ENCODE results near the gene MTHFD2L.

Gene MTHFD2L

DNA sequence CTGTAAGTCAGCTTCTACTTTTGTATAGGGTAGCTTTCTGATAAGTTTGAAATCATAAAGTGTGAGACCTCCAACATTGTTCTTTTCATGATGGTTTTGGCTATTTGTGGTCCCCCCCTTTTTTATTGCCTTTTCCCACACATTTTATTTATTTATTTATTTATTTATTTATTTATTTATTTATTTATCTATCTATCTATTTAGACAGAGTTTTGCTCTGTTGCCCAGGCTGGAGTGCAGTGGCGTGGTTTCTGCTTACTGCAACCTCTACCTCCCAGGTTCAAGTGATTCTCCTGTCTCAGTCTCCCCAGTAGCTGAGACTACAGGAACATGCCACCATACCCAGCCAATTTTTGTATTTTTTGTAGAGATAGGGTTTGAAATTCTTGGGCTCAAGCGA lies 9.7 kb upstream of the MTHFD2L start (continued):
- no peak for TF ChIP-seq YY1 (tag by site-specific recombination; IDR thresholded peaks at IDR 0.05)
- no peak for TF ChIP-seq ZNF768 (tag by site-specific recombination; IDR thresholded peaks at IDR 0.05)
- no peak for TF ChIP-seq ZFP41 (tag by site-specific recombination; IDR thresholded peaks at IDR 0.05; ENCODE audit: borderline replicate concordance)
- TF ChIP-seq ZNF707 (tag by site-specific recombination; IDR thresholded peaks at IDR 0.05), result no peak
- TF ChIP-seq ZBTB6 (tag by site-specific recombination; IDR thresholded peaks at IDR 0.05), result no peak
- peak; percentile 64 for TF ChIP-seq ZNF555 (tag by site-specific recombination; conservative IDR thresholded peaks at IDR 0.05)
- no peak for TF ChIP-seq TRIM28 (IDR thresholded peaks at IDR 0.05; ENCODE audit: borderline replicate concordance, low read length)
- TF ChIP-seq WT1 (tag by site-specific recombination; IDR thresholded peaks at IDR 0.05), result no peak
- TF ChIP-seq KLF8 (tag by site-specific recombination; IDR thresholded peaks at IDR 0.05), result no peak
- TF ChIP-seq ZNF670 (tag by site-specific recombination; IDR thresholded peaks at IDR 0.05; ENCODE audit: low read depth), result no peak
- TF ChIP-seq ZNF266 (tag by site-specific recombination; IDR thresholded peaks at IDR 0.05; ENCODE audit: low read depth), result 0 out of 2 replicates have a peak, but pooled peaks have one; percentile 12
- TF ChIP-seq ZNF19 (tag by site-specific recombination; IDR thresholded peaks at IDR 0.05; ENCODE audit: low read depth), result no peak
- 0 out of 2 replicates have a peak, but pooled peaks have one; percentile 11 for TF ChIP-seq ZNF654 (tag by site-specific recombination; IDR thresholded peaks at IDR 0.05; ENCODE audit: low read depth)
- TF ChIP-seq YY2 (tag by site-specific recombination; IDR thresholded peaks at IDR 0.05), result no peak
- peak; percentile 62 for TF ChIP-seq ZBTB8A (tag by site-specific recombination; IDR thresholded peaks at IDR 0.05)
- no peak for TF ChIP-seq ZNF600 (tag by site-specific recombination; IDR thresholded peaks at IDR 0.05)
- no peak for TF ChIP-seq SETDB1 (IDR thresholded peaks at IDR 0.05; ENCODE audit: insufficient read length, low read length)
- TF ChIP-seq GLI2 (tag by site-specific recombination; IDR thresholded peaks at IDR 0.05; ENCODE audit: borderline replicate concordance, low read depth), result no peak
- TF ChIP-seq ZXDB (tag by site-specific recombination; IDR thresholded peaks at IDR 0.05), result peak; percentile 36; the same call in 1 of the 2 replicates
- TF ChIP-seq MZF1 (tag by site-specific recombination; IDR thresholded peaks at IDR 0.05; ENCODE audit: borderline replicate concordance), result no peak
- TF ChIP-seq EGR2 (tag by site-specific recombination; IDR thresholded peaks at IDR 0.05; ENCODE audit: low read depth), result no peak
- TF ChIP-seq GLI4 (tag by site-specific recombination; IDR thresholded peaks at IDR 0.05), result no peak
- TF ChIP-seq BCL11A (tag by site-specific recombination; IDR thresholded peaks at IDR 0.05; ENCODE audit: low read depth), result no peak
- TF ChIP-seq, protein P1, sequence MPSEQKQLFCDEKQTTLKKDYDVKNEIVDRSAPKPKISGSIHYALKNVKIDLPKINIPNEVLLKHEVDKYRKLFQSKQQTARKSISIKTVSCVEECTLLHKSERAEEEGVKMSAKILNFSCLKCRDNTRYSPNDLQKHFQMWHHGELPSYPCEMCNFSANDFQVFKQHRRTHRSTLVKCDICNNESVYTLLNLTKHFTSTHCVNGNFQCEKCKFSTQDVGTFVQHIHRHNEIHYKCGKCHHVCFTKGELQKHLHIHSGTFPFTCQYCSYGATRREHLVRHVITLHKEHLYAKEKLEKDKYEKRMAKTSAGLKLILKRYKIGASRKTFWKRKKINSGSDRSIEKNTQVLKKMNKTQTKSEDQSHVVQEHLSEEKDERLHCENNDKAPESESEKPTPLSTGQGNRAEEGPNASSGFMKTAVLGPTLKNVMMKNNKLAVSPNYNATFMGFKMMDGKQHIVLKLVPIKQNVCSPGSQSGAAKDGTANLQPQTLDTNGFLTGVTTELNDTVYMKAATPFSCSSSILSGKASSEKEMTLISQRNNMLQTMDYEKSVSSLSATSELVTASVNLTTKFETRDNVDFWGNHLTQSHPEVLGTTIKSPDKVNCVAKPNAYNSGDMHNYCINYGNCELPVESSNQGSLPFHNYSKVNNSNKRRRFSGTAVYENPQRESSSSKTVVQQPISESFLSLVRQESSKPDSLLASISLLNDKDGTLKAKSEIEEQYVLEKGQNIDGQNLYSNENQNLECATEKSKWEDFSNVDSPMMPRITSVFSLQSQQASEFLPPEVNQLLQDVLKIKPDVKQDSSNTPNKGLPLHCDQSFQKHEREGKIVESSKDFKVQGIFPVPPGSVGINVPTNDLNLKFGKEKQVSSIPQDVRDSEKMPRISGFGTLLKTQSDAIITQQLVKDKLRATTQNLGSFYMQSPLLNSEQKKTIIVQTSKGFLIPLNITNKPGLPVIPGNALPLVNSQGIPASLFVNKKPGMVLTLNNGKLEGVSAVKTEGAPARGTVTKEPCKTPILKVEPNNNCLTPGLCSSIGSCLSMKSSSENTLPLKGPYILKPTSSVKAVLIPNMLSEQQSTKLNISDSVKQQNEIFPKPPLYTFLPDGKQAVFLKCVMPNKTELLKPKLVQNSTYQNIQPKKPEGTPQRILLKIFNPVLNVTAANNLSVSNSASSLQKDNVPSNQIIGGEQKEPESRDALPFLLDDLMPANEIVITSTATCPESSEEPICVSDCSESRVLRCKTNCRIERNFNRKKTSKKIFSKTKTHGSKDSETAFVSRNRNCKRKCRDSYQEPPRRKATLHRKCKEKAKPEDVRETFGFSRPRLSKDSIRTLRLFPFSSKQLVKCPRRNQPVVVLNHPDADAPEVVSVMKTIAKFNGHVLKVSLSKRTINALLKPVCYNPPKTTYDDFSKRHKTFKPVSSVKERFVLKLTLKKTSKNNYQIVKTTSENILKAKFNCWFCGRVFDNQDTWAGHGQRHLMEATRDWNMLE (tag by site-specific recombination; conservative IDR thresholded peaks at IDR 0.05; ENCODE audit: low read depth), result peak; percentile 79
- TF ChIP-seq ZNF184 (tag by site-specific recombination; IDR thresholded peaks at IDR 0.05), result no peak
- no peak for TF ChIP-seq ZNF146 (tag by site-specific recombination; IDR thresholded peaks at IDR 0.05)
- TF ChIP-seq ZNF354C (tag by site-specific recombination; IDR thresholded peaks at IDR 0.05; ENCODE audit: borderline replicate concordance, low read depth), result no peak
- TF ChIP-seq ZNF140 (tag by site-specific recombination; IDR thresholded peaks at IDR 0.05), result peak; percentile 44; the same call in 1 of the 2 replicates
- TF ChIP-seq IKZF3 (tag by site-specific recombination; IDR thresholded peaks at IDR 0.05), result no peak
- TF ChIP-seq, protein P2, sequence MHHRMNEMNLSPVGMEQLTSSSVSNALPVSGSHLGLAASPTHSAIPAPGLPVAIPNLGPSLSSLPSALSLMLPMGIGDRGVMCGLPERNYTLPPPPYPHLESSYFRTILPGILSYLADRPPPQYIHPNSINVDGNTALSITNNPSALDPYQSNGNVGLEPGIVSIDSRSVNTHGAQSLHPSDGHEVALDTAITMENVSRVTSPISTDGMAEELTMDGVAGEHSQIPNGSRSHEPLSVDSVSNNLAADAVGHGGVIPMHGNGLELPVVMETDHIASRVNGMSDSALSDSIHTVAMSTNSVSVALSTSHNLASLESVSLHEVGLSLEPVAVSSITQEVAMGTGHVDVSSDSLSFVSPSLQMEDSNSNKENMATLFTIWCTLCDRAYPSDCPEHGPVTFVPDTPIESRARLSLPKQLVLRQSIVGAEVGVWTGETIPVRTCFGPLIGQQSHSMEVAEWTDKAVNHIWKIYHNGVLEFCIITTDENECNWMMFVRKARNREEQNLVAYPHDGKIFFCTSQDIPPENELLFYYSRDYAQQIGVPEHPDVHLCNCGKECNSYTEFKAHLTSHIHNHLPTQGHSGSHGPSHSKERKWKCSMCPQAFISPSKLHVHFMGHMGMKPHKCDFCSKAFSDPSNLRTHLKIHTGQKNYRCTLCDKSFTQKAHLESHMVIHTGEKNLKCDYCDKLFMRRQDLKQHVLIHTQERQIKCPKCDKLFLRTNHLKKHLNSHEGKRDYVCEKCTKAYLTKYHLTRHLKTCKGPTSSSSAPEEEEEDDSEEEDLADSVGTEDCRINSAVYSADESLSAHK (tag by site-specific recombination; IDR thresholded peaks at IDR 0.05), result no peak
- TF ChIP-seq ZNF558 (tag by site-specific recombination; IDR thresholded peaks at IDR 0.05), result 0 out of 2 replicates have a peak, but pooled peaks have one; percentile 41
